VCaP (cell line): Measurements from ENCODE around the gene KLRK1.
A peak's percentile ranks its signal among the peaks of the same experiment; 100 is the strongest.
"Not testable (repeated sequence)": the region's sequence is repeated elsewhere in the genome, so short reads cannot be mapped to it uniquely, and the experiment has no call there.

Source experiments
- H3K27ac ChIP-seq: fragments of 450-650 bp; 2 replicates; pipeline ENCODE4 v1.5.1; 2017
- CTCF ChIP-seq: fragments of 450-650 bp; conservative IDR thresholded peaks from 2 replicates; pipeline ENCODE4 v1.5.1; 2017; ENCODE audit warnings: mild to moderate bottlenecking, moderate library complexity

Gene KLRK1

GRCh38 chr12:10393291-10393690 is 3.5 kb upstream of the KLRK1 start:
- peak overlapping the region; percentile 95 for H3K27ac ChIP-seq
- no peak for TF ChIP-seq CTCF

GRCh38 chr12:10392394-10392930 is 2.6 kb upstream of the KLRK1 start:
- H3K27ac ChIP-seq: peak overlapping the region; percentile 95
- no peak for TF ChIP-seq CTCF

- H3K27ac ChIP-seq: peak overlapping the region; percentile 95
Observed at GRCh38 chr12:10390991-10391390, 1.1 kb upstream of the KLRK1 start.

- no peak for TF ChIP-seq CTCF
Observed at GRCh38 chr12:10388624-10389413, 1.0 kb downstream of the KLRK1 start.

GRCh38 chr12:10387498-10387897 is 2.3 kb downstream of the KLRK1 start:
- not testable (repeated sequence) for H3K27ac ChIP-seq

More at GRCh38 chr12:10388624-10389413, 1.0 kb downstream of the KLRK1 start:
- H3K27ac ChIP-seq: no peak overlapping the region

GRCh38 chr12:10386857-10387256 is 3.0 kb downstream of the KLRK1 start:
- TF ChIP-seq CTCF: no peak
- no peak overlapping the region for H3K27ac ChIP-seq

GRCh38 chr12:10385166-10385613 is 4.7 kb downstream of the KLRK1 start:
- no peak for TF ChIP-seq CTCF
- no peak overlapping the region for H3K27ac ChIP-seq

GRCh38 chr12:10384191-10384590 is 5.7 kb downstream of the KLRK1 start:
- no peak for TF ChIP-seq CTCF
- H3K27ac ChIP-seq: no peak overlapping the region
